DLD1 (cell line): ENCODE results near the gene DIPK1C.

ENCODE experiments used
- in situ Hi-C: cut with HindIII; loops from 2 replicates; pipeline ENCODE4 v1.10.0; 2017; ENCODE audit warnings: low sequenced_read_pairs

The DIPK1C gene

DNA sequence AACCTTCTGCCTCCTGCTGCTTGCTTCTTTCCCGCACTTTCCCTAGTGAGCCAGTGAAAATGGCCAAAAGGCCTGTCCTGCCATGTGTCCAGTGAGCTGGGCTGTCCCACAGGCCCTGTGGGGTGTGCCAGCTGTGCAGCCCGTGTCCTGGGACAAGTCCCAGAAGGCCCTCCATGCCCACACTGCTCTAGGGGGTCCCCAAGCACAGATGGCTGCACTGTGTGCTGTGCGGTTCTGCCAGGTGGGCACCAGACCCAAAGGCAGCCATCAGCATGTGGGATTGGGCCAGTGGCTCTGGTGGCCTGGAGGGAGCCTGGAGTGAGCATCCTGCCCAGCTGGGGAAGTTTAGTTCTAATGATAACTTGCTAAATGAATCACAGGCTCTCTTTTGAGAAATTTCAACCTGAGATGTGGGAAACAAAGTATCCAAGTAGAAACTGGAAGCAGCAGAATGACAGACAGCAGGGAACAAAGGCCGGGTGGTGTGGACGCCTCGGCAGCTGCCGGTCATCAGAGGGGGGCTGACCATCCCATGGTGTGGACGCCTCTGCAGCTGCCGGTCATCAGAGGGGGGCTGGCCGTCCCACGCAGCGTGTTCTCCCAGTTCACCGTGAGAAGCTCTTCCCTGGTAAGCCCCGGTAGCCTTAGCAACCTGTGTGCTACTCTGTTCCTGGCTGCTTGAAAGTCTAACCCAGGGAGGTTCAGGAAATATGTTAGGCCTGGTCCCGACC, 29.2 kb upstream of the DIPK1C start:
- in situ Hi-C loops: no loop called here

DNA sequence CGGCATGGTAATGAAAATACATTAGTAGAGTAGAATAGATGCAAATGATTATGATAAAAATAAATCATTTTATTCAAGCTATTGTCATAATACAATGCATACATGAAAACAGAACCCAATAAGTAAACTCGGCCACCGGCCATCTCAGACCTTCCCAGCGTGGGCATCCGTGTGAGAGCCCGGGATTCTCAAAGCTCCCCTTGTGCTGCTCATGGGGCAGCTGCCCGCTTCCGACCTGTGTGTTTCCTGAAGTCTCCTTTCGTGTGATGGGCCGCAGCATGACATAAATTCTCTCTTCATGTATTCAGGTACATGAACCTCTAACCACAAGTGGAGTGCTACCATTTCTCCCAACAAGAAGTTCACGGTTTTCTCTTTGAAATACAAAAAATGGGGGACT, 25.6 kb upstream of the DIPK1C start:
- in situ Hi-C loops: no loop called here

DNA sequence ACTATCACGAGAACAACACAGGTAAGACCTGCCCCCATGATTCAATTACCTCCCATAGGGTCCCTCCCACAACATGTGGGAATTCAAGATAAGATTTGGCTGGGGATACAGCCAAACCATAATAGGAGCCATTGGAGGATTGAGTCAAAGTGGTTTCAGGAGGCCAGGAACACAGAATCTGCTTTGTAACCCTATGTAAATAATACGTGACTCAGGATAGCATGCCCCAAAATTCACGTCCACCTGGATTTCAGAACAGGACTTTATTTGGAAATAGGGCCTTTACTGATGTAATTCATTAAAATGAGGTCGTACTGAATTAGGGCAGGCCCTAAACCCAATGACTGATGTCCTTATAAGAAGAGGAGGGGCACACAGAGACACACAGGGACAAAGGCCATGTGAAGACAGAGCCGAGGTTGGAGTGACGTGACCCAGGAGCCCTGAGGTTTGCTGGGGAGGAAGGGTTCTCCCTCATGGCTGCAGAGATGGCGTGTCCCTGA, 23.1 kb upstream of the DIPK1C start:
- in situ Hi-C loops: no loop called here

DNA sequence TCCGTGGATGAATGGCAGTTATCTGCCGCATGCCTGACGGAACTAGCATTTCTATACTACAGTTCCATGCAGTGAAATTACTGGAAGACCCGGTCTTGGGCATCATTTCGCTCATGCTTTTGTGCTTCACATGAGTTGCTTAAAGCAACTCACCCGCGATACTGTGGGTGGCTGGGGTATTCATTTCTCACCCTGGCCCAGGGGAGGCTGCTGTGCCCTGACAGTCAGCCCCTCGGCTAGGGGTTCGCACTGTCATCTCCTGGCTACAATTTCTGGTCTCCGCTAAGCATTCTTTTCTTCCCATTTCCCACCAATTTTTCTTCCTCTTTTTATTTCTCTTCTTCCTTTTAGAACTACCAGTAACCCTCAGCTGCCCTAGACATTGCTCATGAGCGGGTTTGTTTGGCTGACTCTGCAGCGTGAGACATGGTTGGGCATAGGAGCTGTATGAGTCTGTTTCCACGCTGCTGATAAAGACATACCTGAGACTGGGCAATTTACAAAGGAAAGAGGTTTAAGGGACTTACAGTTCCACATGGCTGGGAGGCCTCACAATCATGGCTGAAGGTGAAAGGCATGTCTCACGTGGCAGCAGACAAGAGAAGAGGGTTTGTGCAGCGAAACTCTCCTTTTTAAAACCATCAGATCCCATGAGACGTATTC, 22.5 kb upstream of the DIPK1C start:
- in situ Hi-C loops: no loop called here

DNA sequence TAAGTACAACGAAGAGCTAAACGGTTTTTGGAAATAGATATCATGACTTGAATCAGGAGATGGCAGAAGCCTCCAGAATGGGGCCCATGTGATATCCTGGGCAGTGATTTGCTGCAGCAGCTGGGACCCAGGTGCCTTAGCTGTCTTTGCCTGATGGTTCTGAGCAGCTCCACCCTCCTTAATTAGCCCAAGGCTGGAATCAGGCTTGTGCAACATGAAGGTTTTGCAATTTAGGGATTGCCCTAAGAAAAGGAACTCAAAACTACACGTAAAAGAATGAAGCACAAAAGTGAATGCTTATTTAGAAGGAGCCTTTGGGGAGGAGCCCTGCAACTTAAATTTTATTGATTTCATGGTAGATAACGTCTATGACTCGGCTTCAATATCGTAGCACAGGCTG, 21.8 kb upstream of the DIPK1C start:
- in situ Hi-C loops: no loop called here

DNA sequence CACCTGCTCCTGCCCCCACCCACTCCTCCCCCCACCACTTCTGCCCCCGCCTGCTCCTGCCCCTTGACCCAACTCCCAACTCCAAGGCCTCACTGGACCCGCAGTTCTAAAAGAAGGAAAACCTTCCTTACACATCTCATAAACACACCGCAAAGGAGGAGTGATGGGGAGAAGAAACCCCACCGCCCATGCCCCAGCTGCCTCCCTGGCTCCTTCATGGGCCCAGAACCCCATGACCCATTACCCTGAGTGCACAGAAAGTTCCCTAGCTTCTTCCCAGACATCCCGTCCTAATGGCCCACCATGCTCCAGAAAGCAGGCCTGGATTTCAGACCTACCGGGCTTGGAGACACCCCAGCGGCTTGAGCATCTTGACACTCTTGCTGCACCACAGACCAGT, 21.2 kb upstream of the DIPK1C start:
- in situ Hi-C loops: no loop called here

DNA sequence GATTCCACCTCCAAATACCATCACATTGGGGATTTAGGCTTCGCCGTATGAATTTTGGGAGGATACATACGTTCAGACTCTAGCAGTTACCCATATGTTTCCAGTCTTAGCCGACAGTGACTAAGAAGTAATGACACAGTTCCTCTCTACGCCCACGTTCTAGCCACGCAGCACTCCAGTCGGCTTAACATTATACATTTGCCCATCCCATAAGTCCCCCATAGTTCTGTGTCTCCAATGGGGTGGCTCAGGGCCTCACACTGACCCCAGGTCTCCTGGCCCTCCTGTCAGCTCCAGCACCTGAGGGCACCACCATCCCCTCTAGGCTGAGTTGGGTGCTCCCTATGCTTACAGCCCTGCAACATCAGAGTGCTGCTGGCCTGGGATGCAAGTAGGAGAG, 20.7 kb upstream of the DIPK1C start:
- in situ Hi-C loops: no loop called here

DNA sequence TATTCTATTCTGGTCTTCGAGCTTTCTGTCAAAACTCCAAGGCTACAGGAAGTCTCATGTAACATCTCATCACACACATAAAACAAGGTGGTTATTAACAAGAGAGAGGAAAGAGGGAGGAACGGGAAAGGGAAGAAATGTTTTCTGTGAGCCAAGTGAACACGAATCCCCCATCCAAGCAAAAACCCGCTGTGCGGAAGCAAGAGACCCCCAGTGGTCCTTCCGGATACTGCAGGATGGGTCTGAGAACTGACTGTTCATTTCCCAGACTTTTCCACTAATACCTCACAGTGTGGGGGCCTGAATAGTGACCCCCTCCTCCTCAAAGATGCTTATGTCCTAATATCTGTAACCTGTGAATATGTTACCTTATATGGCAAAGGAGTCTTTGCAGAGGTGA, 19.0 kb upstream of the DIPK1C start:
- in situ Hi-C loops: no loop called here

DNA sequence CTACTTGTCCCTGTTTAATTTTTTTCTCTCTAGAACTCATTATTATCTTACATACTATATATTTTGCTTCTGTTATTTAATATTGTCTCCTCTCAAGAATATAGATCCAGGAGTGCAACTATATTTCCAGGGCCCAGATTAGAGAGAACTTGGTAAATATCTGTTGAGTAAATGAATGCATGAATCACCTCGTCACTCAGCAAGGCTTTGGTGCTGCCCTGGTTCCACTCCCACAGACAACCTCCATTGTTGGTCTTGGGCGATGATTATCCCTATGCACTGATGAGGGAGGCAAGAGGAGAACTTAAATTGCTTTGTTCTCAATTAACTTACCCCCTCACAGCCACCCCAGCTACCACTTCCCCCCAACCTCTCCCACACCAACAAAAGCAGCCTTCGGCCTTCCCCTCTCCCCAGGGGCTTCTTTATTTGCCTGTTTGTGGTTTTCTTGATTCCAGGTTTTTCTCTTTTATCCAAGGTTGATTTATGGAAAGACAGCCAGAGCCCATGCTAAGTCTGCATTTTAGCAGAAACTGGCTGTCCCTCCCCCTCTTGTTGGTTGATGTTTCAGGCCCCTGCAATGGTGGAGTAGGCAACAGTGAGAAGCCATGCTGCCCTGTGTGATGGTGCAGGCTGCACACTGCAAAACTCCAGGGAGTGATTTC, 17.0 kb upstream of the DIPK1C start:
- in situ Hi-C loops: no loop called here

DNA sequence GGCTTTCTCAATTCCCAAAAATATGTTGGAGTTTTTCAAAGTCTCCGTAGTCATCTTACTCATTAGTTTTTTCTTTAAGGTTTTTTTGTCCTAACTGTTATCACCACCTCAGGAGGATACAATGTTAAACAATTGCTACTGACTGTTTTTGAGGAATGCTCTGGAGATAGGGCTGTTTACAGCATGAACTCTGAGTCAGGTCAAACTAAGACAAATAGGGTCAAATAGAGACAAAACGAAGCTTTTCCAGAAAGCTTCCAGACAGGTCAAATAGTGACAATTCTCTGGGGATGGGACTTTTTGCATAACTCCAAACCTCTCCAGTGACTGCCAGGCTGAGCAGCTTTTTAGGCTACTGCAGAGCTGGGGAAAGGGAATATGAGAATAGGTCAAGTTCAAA, 15.2 kb upstream of the DIPK1C start:
- in situ Hi-C loops: no loop called here

DNA sequence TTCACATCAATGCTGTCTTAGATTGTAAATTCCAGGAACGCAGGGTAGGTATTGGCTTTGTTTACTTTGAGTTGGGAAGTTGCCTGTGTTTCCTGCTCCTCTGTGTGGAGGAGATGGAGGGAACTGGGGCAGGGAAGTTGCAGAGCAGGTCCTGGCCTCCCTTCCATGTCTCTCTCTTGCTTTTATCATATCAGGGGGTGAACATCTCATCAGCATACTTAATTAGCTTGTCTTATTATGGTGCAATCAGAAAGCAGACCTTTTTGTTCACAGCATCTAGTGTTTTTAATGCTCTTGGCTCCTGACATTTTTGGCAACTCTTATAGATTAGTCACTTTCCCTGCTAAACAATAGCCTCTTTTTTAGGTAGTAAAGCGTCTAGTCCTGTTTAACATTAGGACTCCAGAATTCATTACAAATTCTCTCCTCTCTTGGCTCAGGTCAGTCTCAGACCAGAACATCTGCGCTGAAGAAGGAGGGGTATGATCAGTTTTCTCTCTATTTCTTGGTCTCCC, 11.5 kb upstream of the DIPK1C start:
- in situ Hi-C loops: loop anchor here (10.0 kb wide), 1 partner anchor 124 kb away; no protein-coding TSS in a partner anchor

DNA sequence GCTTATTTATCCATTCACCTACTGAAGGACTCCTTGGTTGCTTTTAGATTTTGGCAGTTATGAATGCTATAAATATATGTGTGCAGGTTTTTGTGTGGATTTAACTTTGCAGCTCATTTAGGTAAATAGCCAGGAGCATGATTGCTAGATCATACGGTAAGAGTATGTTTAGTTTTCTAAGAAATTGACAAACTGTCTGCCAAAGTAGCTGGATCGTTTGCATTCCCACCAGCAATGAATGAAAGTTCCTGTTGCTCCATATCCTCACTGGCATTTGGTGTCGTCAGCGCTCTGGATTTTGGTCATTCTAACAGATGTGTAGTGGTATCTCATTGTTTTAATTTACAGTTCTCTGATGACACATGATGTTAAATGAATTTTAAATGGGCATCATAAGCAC, 8.7 kb upstream of the DIPK1C start:
- in situ Hi-C loops: loop anchor here (10.0 kb wide), 1 partner anchor 121 kb away; no protein-coding TSS in a partner anchor

DNA sequence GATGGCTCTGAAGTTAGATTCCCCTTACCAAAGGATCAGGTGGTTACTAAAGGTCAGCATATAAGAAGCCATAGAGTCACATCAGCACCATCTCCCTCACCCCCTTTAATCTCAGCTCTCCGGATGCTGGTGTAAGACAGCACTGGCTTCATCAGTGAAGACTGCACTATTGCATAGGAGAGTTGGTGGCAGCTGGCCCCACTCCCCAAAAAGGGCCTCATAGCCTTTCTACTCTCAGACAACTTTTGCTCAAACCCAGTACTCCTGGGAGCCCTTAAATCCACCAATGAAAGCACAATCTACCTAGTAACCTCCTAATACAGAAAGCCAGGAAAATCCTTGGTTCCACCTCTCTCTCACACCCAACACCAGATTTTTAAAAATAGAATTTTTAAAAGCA, 6.9 kb upstream of the DIPK1C start:
- in situ Hi-C loops: loop anchor here (10.0 kb wide), 1 partner anchor 119 kb away; no protein-coding TSS in a partner anchor

DNA sequence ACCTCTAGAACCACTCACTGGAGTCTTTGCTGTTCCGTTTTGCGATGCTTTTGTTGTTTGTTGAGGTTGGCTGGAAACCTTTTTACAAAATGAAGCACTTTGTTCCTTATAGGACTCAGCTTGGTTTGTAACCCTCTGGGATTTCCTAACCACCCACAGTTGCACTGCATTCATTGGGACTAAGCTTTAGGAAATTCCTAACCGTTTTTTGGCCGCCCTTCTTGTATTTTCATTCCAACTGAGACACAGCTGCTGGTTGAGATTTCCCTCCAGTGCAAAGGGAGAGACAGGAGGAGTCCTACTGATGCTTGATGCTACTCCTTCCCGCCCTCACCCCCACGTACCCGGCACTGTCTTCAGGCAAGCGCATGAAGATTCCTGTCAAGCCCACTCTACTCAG, 6.1 kb upstream of the DIPK1C start:
- in situ Hi-C loops: loop anchor here (10.0 kb wide), 1 partner anchor 118 kb away; no protein-coding TSS in a partner anchor

DNA sequence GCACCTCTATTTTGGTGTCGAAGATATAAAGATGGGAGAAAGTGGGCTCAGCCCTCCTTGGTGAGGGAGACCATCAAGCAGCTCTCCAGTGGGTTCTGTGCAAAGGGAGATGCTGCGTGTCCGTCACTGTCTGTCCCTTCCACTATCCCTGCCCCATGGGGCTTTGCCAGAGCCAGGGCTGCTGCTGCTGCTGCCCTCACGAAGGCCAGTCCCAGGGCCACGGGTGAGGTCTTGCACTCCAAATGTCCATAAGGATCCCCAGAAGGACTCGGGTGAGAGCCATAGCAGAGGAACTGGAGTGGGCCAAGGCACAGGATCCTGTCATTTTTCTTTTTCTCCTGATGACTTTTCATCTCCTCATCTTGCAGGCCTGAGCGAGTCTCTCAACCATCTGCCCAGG, 3.7 kb upstream of the DIPK1C start:
- in situ Hi-C loops: loop anchor here (10.0 kb wide), 1 partner anchor 116 kb away; no protein-coding TSS in a partner anchor

DNA sequence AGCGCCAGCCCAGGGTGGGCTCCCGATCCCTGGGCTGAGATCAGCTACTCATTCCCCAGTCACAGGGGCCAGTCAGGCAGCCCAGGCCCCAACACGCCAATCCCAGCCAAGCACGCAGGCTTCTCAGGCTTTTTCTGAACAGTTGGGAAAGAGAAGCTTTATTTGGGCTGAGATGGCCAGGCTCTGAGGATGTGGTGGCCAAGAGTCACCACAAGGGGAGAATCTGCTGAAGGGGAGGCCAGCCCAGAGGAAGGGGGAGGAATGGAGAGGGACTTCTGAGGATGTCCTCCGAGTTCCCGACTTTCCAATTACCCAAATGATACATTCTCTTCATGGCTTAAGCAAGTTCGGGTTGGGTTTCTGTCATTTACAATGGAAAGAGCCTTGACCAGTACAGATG, 2.8 kb upstream of the DIPK1C start:
- in situ Hi-C loops: loop anchor here (10.0 kb wide), 1 partner anchor 115 kb away; no protein-coding TSS in a partner anchor

DNA sequence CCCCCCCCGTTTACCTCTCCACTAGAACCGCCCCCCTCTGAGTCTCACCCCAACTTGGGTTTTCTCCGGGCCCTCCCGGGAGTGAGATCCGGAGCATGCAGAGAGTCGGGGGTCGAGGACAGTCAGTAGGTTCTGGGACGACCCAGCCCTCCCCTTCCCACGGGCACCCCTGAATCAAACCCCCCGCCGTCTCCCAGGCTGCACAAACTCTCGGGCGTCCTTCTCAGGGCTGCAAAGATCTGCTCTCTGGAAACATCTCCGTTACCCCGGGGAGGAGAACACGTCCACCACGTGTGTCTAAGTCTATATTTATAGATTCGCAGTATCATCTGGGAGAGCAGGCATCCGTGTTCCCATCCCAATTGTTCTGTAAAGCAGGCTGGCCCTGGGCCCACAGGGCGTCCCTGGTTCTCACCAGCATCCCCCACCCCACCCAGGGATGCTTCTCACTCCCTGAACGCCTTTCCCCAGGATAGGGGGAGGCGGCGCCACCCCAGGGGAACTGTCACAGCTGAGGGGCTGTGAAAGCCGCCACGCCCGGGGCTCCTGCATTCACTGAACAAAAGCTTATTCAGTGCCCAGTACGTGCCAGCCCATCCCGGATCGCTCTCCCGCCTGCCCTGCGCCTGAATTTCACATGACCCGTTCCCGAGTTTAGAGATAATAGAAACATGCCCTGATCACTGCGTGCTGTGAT, 765 bp upstream of the DIPK1C start:
- in situ Hi-C loops: no loop called here

DNA sequence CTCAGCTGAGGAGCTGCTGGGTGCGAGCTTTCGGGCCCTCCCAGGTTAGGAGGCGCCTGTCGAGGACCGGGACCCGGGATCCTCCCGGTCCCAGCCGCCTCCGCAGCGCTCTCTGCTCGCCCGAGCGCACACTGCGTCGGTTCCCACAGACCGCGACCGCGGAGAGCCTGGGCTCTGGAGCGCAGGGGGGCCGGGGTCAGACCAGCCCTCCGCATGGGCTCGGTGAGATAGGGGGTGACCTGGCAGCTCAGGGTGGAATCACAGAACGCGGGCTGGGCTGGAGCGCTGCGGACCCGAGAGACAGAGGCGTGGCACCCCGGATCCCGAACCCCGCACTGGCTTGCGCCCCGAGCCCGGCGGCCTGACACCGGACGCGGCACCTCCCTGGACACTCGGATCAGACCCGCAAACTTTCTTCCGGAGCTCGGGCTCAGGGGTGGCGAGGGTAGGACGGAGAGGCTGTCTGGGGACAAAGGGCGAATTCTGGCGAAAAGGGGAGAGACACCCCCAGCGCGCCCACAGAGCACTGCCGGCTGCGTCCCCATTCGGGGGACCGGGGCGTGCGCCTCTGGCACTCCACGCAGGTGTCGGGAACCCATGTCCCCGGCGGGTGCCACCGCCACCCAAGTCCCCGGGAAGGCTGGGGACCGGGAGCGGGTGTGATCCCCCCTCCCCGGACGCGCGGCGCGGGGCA, 612 bp downstream of the DIPK1C start:
- in situ Hi-C loops: no loop called here

DNA sequence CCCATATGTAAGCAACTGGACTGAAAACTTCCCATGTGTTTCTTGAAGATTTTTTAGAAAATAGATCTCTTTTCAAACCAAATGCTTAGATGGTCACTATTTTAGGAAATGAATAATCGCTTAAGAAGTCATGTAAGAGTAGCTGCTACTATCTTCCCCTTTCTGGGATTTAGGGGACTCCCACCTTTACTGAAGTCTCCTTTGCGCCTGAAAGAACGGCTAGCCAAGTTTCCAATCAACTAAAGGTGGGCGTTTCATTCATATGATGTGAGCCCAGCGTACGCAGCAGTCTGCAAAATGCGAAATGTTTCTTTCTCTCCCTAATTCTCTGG, 1.1 kb downstream of the DIPK1C start:
- in situ Hi-C loops: no loop called here

DNA sequence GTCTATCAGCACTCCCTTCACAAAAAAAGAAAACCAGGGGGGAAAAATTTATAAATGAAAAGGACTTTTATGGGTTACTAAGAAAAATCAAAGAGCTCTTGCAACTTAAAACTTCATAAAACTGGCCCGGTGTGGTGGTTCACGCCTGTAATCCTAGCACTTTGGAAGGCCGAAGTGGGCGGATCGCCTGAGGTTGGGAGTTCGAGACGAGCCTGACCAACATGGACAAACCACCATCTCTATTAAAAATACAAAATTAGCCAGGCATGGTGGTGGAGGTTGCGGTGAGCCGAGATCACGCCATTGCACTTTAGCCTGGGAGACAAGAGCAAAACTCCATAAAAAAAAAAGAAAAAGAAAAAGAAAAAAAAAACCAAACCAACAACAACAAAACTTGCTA, 1.7 kb downstream of the DIPK1C start:
- in situ Hi-C loops: no loop called here
